Omental fat pad (tissue), 4 donors: Measurements from ENCODE around the gene AQP12B. TPM values are rescaled to one million over a fixed set of nuclear protein-coding genes. Genes with fewer than 3 reads are reported as not detected.

Experiments
- ATAC-seq: fragments of 150-250 bp; one replicate; pipeline ENCODE4 v1.9.1; 2016; ENCODE audit warnings: mild to moderate bottlenecking, moderate library complexity; ENCODE audit not compliant: low FRiP score
- DNase-seq: peaks from one replicate; pipeline ENCODE4 v3.0.0-alpha.2; 2019; ENCODE audit warnings: low spot score
- total RNA-seq, 4 donors: library from RNA; depleted of rRNA; stranded (reverse); fragments of >200 nt; gene quantifications; one replicate each; pipeline ENCODE4 v1.1.0, GENCODE V29; 2016
- TF ChIP-seq, protein P1 (sequence below), 3 donors: fragments of 450-650 bp; IDR thresholded peaks; one replicate each; pipeline ENCODE4 v1.5.1; 2016 to 2017; ENCODE audit warnings: antibody characterized with exemption in 3 of 3, mild to moderate bottlenecking in 3 of 3, moderate library complexity in 2 of 3

AQP12B gene
- total RNA-seq, 4 donors from 2014 or later, result not detected

DNA sequence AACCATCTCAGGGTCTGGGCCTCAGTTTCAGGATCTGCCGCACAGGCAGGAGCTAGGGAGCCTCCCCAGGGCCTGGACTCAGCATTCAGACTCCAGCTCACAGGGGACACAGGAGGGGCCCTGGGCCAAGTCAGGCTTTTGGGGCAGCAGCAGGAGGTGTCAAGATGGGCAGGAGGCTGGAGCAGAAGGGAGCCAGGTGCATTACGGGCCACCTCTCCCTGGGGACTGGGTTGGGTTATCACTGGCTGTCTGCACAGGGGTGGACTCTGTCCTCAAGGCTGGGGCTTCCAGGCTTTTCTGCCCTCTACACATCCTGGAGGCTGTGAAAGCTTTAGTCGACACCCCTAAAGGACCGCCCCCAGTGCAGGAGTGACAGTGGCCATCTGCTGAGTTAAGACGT, 29.0 kb upstream of the AQP12B start:
- TF ChIP-seq, protein P1, sequence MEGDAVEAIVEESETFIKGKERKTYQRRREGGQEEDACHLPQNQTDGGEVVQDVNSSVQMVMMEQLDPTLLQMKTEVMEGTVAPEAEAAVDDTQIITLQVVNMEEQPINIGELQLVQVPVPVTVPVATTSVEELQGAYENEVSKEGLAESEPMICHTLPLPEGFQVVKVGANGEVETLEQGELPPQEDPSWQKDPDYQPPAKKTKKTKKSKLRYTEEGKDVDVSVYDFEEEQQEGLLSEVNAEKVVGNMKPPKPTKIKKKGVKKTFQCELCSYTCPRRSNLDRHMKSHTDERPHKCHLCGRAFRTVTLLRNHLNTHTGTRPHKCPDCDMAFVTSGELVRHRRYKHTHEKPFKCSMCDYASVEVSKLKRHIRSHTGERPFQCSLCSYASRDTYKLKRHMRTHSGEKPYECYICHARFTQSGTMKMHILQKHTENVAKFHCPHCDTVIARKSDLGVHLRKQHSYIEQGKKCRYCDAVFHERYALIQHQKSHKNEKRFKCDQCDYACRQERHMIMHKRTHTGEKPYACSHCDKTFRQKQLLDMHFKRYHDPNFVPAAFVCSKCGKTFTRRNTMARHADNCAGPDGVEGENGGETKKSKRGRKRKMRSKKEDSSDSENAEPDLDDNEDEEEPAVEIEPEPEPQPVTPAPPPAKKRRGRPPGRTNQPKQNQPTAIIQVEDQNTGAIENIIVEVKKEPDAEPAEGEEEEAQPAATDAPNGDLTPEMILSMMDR (IDR thresholded peaks at IDR 0.05), result no peak
- ATAC-seq (no peak), DNase-seq (no peak)

GRCh38 chr2:240711296-240711695, 28.6 kb upstream of the AQP12B start:
- DNase-seq (no peak), ATAC-seq (no peak)
- TF ChIP-seq, protein P1 (IDR thresholded peaks at IDR 0.05), result no peak

GRCh38 chr2:240708457-240708856, 25.8 kb upstream of the AQP12B start:
- no peak for ATAC-seq
- DNase-seq, result no peak
- TF ChIP-seq, protein P1 (IDR thresholded peaks at IDR 0.05), result no peak

DNA sequence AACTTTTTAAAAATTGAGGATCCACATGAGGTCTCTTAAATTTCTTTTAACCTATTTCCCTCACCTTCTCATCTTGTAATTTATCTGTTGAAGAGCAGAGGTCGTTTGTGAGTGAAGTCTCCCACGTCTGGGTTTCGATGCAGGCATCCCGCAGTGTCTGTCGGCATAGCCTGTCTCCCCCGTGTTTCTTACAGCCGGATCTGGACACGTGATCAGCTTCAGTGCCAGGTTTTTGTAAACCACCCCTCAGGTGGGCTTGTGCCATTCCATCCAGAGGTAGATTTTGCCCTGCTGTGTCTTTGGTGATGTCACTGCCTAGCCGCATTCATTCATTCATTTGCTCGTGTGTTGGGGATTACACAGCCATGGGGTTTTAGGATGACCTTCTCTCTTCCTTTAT, 25.1 kb upstream of the AQP12B start:
- DNase-seq, result no peak
- no peak for ATAC-seq
- TF ChIP-seq, protein P1 (IDR thresholded peaks at IDR 0.05), result no peak

- DNase-seq, result no peak
- TF ChIP-seq, protein P1 (IDR thresholded peaks at IDR 0.05), result no peak
- no peak for ATAC-seq
Observed at GRCh38 chr2:240707043-240707756, 24.5 kb upstream of the AQP12B start.

- ATAC-seq, result no peak
- DNase-seq, result no peak
Observed at GRCh38 chr2:240705204-240705791, 22.6 kb upstream of the AQP12B start.

More at GRCh38 chr2:240705204-240705791, 22.6 kb upstream of the AQP12B start:
- TF ChIP-seq, protein P1 (IDR thresholded peaks at IDR 0.05), result no peak
